HCT116 (cell line): ENCODE measurements around the gene ZBTB2. TPM values are rescaled to one million over a fixed set of nuclear protein-coding genes. Genes with fewer than 3 reads are reported as not detected.
A peak's percentile ranks its signal among the peaks of the same experiment; 100 is the strongest.

ENCODE experiments used
- ATAC-seq: fragments of 200-7000 bp; cut with Tn5 transposase; 2 replicates; pipeline ENCODE4 v1.9.1; 2020; ENCODE audit warnings: mild to moderate bottlenecking, moderate library complexity
- BruUV-seq: library from RNA; stranded (reverse); fragments of 400-500 nt; replicated peaks from 2 replicates; lab custom pipeline; 2021; lab: Mats Ljungman, UMichigan
- CTCF ChIA-PET: fragments of 300-600 bp; sonication (Branson Sonifier 250); formaldehyde crosslinking; loops from one replicate; lab custom pipeline; 2021; ENCODE audit warnings: antibody characterized with exemption; lab: Charles Lee
- POLR2A ChIA-PET: fragments of 300-600, 350-600 bp; sonication (Branson Sonifier 250); formaldehyde crosslinking; loops from one replicate; lab custom pipeline; 2021; ENCODE audit warnings: antibody characterized with exemption; lab: Charles Lee
- RAD21 ChIA-PET, 2 experiments: fragments of 300-600 bp; sonication (Branson Sonifier 250); formaldehyde crosslinking; loops; one replicate each; lab custom pipeline; 2023; ENCODE audit warnings: low total read pairs in 2 of 2; ENCODE audit not compliant: uncharacterized antibody in 2 of 2, unreplicated experiment in 2 of 2, low non-redundant PET in 1 of 2; lab: Charles Lee
- DNase-seq: peaks from one replicate; pipeline ENCODE4 v3.0.0-alpha.2; 2010; ENCODE audit warnings: low read depth, low spot score
- H2AFZ ChIP-seq: fragments of 200-600 bp; shearing (Covaris generic), sonication (generic); 2 replicates; pipeline ENCODE4 v1.6.1; 2017; ENCODE audit warnings: low read depth, mixed run types, mixed read lengths, antibody characterized with exemption, low read length; ENCODE audit not compliant: poor library complexity, severe bottlenecking
- H3K27ac ChIP-seq: 2 replicates; pipeline ENCODE4 v1.5.1; 2012; ENCODE audit warnings: low read depth, low read length
- H3K27me3 ChIP-seq: fragments of 200-600 bp; sonication (generic); 2 replicates; pipeline ENCODE4 v1.6.1; 2016; ENCODE audit warnings: mixed run types, low read length, mixed read lengths; ENCODE audit not compliant: insufficient read depth
- H3K36me3 ChIP-seq, 2 experiments: fragments of 200-500 bp in 1 of 2; fragments of 200-600 bp in 1 of 2; sonication (Bioruptor generic) in 1 of 2; sonication (generic) in 1 of 2; 2 replicates each; pipeline versions ENCODE4 v1.5.1 to v1.6.1; 2014 to 2016; ENCODE audit warnings: low read length in 2 of 2, inconsistent platforms in 1 of 2, mixed read lengths in 1 of 2, mixed run types in 1 of 2; ENCODE audit not compliant: insufficient read depth in 2 of 2, control insufficient read depth in 1 of 2
- H3K4me1 ChIP-seq, 2 experiments: fragments of 200-600 bp in 1 of 2; sonication (generic) in 1 of 2; 2 replicates each; pipeline versions ENCODE4 v1.5.1 to v1.6.1; 2012 to 2017; ENCODE audit warnings: low read length in 2 of 2, inconsistent platforms in 1 of 2, mild to moderate bottlenecking in 1 of 2, mixed read lengths in 1 of 2, mixed run types in 1 of 2, moderate library complexity in 1 of 2; ENCODE audit not compliant: insufficient read depth in 2 of 2, control insufficient read depth in 1 of 2
- H3K4me2 ChIP-seq: fragments of 200-600 bp; sonication (generic); 2 replicates; pipeline ENCODE4 v1.6.1; 2017; ENCODE audit warnings: mixed run types, low read length, mixed read lengths
- H3K4me3 ChIP-seq, 2 experiments: fragments of 200-600 bp in 1 of 2; sonication (generic) in 1 of 2; replicated peaks in 1 of 2; 2 replicates each; pipeline ENCODE4 v1.5.1; 2011 to 2016; ENCODE audit warnings: low read length in 2 of 2, control low read depth in 1 of 2, low read depth in 1 of 2, mild to moderate bottlenecking in 1 of 2, mixed read lengths in 1 of 2, mixed run types in 1 of 2
- H3K79me2 ChIP-seq: fragments of 200-600 bp; sonication (generic); 2 replicates; pipeline ENCODE4 v1.6.1; 2017; ENCODE audit warnings: mild to moderate bottlenecking, mixed run types, low read length, moderate library complexity, mixed read lengths; ENCODE audit not compliant: insufficient read depth
- H3K9ac ChIP-seq: fragments of 200-600 bp; sonication (generic); 2 replicates; pipeline ENCODE4 v1.6.1; 2016; ENCODE audit warnings: low read length, mixed read lengths
- H3K9me2 ChIP-seq: fragments of 200-600 bp; sonication (generic), shearing (Covaris generic); 2 replicates; pipeline ENCODE4 v1.6.1; 2017; ENCODE audit warnings: mixed run types, mild to moderate bottlenecking, moderate library complexity; ENCODE audit not compliant: insufficient read depth
- H3K9me3 ChIP-seq, 2 experiments: fragments of 200-500 bp in 1 of 2; fragments of 200-600 bp in 1 of 2; sonication (Bioruptor generic) in 1 of 2; sonication (generic) in 1 of 2; 2 replicates each; pipeline ENCODE4 v1.6.1; 2014 to 2017; ENCODE audit warnings: low read length in 2 of 2, mixed read lengths in 2 of 2, inconsistent platforms in 1 of 2, low read depth in 1 of 2, mild to moderate bottlenecking in 1 of 2, mixed run types in 1 of 2, moderate library complexity in 1 of 2; ENCODE audit not compliant: control insufficient read depth in 1 of 2, insufficient read depth in 1 of 2
- H4K20me1 ChIP-seq: fragments of 200-600 bp; sonication (generic), shearing (Covaris generic); 2 replicates; pipeline ENCODE4 v1.6.1; 2017; ENCODE audit warnings: mixed run types, mild to moderate bottlenecking, moderate library complexity; ENCODE audit not compliant: insufficient read depth
- EGR1 ChIP-seq: IDR thresholded peaks from 2 replicates; pipeline ENCODE4 v1.6.1; 2012; ENCODE audit warnings: low read depth
- ELF1 ChIP-seq: IDR thresholded peaks from 2 replicates; pipeline ENCODE4 v1.6.1; 2012; ENCODE audit warnings: low read depth, borderline replicate concordance
- EZH2phosphoT487 ChIP-seq: fragments of 200-600 bp; IDR thresholded peaks from 2 replicates; pipeline ENCODE4 v1.6.1; 2018; ENCODE audit warnings: antibody characterized with exemption, borderline replicate concordance
- FOSL1 ChIP-seq: IDR thresholded peaks from 2 replicates; pipeline ENCODE4 v1.6.1; 2012; ENCODE audit warnings: low read depth
- POLR2A ChIP-seq: IDR thresholded peaks from 2 replicates; pipeline ENCODE4 v1.7.0; 2011; ENCODE audit warnings: borderline replicate concordance; ENCODE audit not compliant: insufficient read depth, insufficient read length; ENCODE audit errors: extremely low read depth
- POLR2AphosphoS5 ChIP-seq: IDR thresholded peaks from 2 replicates; pipeline ENCODE4 v1.6.1; 2011; ENCODE audit warnings: mild to moderate bottlenecking, low read depth, low read length, moderate library complexity
- RAD21 ChIP-seq: IDR thresholded peaks from 2 replicates; pipeline ENCODE4 v1.6.1; 2012; ENCODE audit warnings: low read depth, mild to moderate bottlenecking
- SRF ChIP-seq: IDR thresholded peaks from 2 replicates; pipeline ENCODE4 v1.6.1; 2012; ENCODE audit warnings: low read depth
- YY1 ChIP-seq: IDR thresholded peaks from 2 replicates; pipeline ENCODE4 v1.6.1; 2011; ENCODE audit warnings: low read length, low read depth, moderate library complexity, mild to moderate bottlenecking; ENCODE audit not compliant: insufficient replicate concordance; ENCODE audit errors: extremely low read depth
- intact Hi-C: fragments of 100-400 bp; cut with micrococcal nuclease; formaldehyde crosslinking; loops from 2 replicates; pipeline ENCODE4 v1.10.0; 2022
- total RNA-seq: library from RNA; stranded (reverse); gene quantifications from one replicate; pipeline ENCODE4 v1.2.1, GENCODE V29; 2021; ENCODE audit not compliant: unreplicated experiment
- TF ChIP-seq, protein P1 (sequence below), 3 experiments: fragments of 200-600 bp in 1 of 3; sonication (generic) in 1 of 3; IDR thresholded peaks in 2 of 3; conservative IDR thresholded peaks in 1 of 3; 2 replicates each; pipeline ENCODE4 v1.5.1; 2012 to 2017; ENCODE audit warnings: low read depth in 2 of 3, low read length in 2 of 3, antibody characterized with exemption in 1 of 3, borderline replicate concordance in 1 of 3, control low read depth in 1 of 3, mild to moderate bottlenecking in 1 of 3, mixed read lengths in 1 of 3, mixed run types in 1 of 3, moderate library complexity in 1 of 3; ENCODE audit not compliant: insufficient read depth in 1 of 3

ZBTB2 gene
- total RNA-seq, 1 experiment from 2014 or later, result 12.5 TPM

DNA sequence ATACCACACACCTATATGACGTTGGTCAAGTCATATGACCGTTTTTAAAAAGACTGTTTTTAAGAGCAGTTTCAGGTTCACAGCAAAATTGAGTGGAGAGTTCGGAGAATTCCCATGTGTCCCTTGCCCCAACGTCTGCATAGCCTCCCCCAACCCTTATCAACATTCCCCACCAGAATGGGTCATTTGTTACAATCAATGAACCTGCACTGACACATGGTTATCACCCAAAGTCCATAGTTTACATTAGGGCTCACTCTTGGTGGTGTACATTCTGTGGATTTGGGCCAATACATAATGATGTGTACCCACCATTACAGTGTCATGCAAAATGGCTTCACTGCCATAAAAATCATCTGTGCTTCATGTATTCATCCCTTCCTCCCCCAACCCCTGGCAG is 52.0 kb downstream of the ZBTB2 start:
- Histone ChIP-seq H4K20me1 (peaks cover 76% of the 10 kb centered on the region), H3K27ac (no peak overlapping the region), H3K36me3 (peaks cover 9 to 80% of the 10 kb centered on the region in 2 experiments; a peak in 3 of 4 replicates), H3K9ac (no peak overlapping the region), H3K4me1 (peaks cover 0 to 19% of the 10 kb centered on the region in 2 experiments; a peak in 2 of 4 replicates), H2AFZ (no peak overlapping the region), H3K4me3 (no peak overlapping the region), H3K27me3 (no peaks in the 10 kb centered on the region), H3K9me3 (no peaks in the 10 kb centered on the region), H3K79me2 (peaks cover 100% of the 10 kb centered on the region), H3K9me2 (no peaks in the 10 kb centered on the region), H3K4me2 (no peak overlapping the region)
- CTCF ChIA-PET, result no interaction called here
- ATAC-seq (no peak), DNase-seq (no peak)
- BruUV-seq, result no TSS peak
- RAD21 ChIA-PET, result no interaction called here
- peak; percentile 53; the same call in 1 of the 2 replicates for TF ChIP-seq POLR2AphosphoS5
- no peak for TF ChIP-seq EGR1
- TF ChIP-seq ELF1, result no peak
- intact Hi-C loops, result no loop called here
- POLR2A ChIA-PET, result no interaction called here

- Histone ChIP-seq H3K9me3 (no peaks in the 10 kb centered on the region), H3K27ac (no peak overlapping the region), H3K36me3 (peaks cover 9 to 79% of the 10 kb centered on the region in 2 experiments; a peak in 3 of 4 replicates), H3K79me2 (peaks cover 100% of the 10 kb centered on the region), H4K20me1 (peaks cover 71% of the 10 kb centered on the region), H3K9me2 (no peaks in the 10 kb centered on the region), H3K4me1 (peaks cover 0 to 18% of the 10 kb centered on the region in 2 experiments; a peak in 2 of 4 replicates), H3K9ac (no peak overlapping the region), H3K27me3 (no peaks in the 10 kb centered on the region), H3K4me2 (no peak overlapping the region), H2AFZ (no peak overlapping the region), H3K4me3 (no peak overlapping the region)
- ChIA-PET CTCF (no interaction called here), POLR2A (no interaction called here), RAD21 (no interaction called here)
- TF ChIP-seq RAD21 (no peak), POLR2A (no peak), FOSL1 (0 out of 2 replicates have a peak, but pooled peaks have one; percentile 5), SRF (0 out of 2 replicates have a peak, but pooled peaks have one; percentile 28), YY1 (no peak), EZH2phosphoT487 (no peak)
- TF ChIP-seq, protein P1, sequence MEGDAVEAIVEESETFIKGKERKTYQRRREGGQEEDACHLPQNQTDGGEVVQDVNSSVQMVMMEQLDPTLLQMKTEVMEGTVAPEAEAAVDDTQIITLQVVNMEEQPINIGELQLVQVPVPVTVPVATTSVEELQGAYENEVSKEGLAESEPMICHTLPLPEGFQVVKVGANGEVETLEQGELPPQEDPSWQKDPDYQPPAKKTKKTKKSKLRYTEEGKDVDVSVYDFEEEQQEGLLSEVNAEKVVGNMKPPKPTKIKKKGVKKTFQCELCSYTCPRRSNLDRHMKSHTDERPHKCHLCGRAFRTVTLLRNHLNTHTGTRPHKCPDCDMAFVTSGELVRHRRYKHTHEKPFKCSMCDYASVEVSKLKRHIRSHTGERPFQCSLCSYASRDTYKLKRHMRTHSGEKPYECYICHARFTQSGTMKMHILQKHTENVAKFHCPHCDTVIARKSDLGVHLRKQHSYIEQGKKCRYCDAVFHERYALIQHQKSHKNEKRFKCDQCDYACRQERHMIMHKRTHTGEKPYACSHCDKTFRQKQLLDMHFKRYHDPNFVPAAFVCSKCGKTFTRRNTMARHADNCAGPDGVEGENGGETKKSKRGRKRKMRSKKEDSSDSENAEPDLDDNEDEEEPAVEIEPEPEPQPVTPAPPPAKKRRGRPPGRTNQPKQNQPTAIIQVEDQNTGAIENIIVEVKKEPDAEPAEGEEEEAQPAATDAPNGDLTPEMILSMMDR (IDR thresholded peaks at IDR 0.05 in 2 of 3, conservative IDR thresholded peaks at IDR 0.05 in 1 of 3; ENCODE audit: borderline replicate concordance in 1 of 3, insufficient read depth in 1 of 3, low read depth in 2 of 3, low read length in 2 of 3), result no peak
- BruUV-seq, result no TSS peak
- intact Hi-C loops, result no loop called here
- DNase-seq (no peak), ATAC-seq (no peak)
These were observed 52.6 kb downstream of the ZBTB2 start for GRCh38 chr6:151338651-151339200.
